MM.1S (cell line): ENCODE results near the gene BCAT1.

ENCODE experiments used
- DNase-seq: peaks from one replicate; pipeline ENCODE4 v3.0.0-alpha.2; 2015
- H2AFZ ChIP-seq: fragments of 300-600 bp; sonication (generic); 2 replicates; pipeline ENCODE4 v1.6.0; 2016; ENCODE audit warnings: antibody characterized with exemption, low read length
- H3F3A ChIP-seq: fragments of 300-600 bp; sonication (generic); 2 replicates; pipeline ENCODE4 v1.6.1; 2016; ENCODE audit warnings: mild to moderate bottlenecking, antibody characterized with exemption, low read length, moderate library complexity, mixed read lengths; ENCODE audit not compliant: insufficient read depth
- H3K27ac ChIP-seq: fragments of 300-600 bp; sonication (generic); 2 replicates; pipeline ENCODE4 v1.5.1; 2016; ENCODE audit warnings: mild to moderate bottlenecking, low read length
- H3K27me3 ChIP-seq: fragments of 300-600 bp; sonication (generic); replicated peaks from 2 replicates; pipeline ENCODE4 v1.6.0; 2016; ENCODE audit warnings: low read length; ENCODE audit not compliant: insufficient read depth
- H3K36me3 ChIP-seq: fragments of 300-600 bp; sonication (generic); replicated peaks from 2 replicates; pipeline ENCODE4 v1.6.1; 2016; ENCODE audit warnings: mild to moderate bottlenecking, low read length, mixed read lengths; ENCODE audit not compliant: insufficient read depth
- H3K4me1 ChIP-seq: fragments of 300-600 bp; sonication (generic); 2 replicates; pipeline ENCODE4 v1.6.1; 2016; ENCODE audit warnings: low read length, mixed read lengths
- H3K4me2 ChIP-seq: fragments of 300-600 bp; sonication (generic); 2 replicates; pipeline ENCODE4 v1.6.0; 2016; ENCODE audit warnings: low read depth, low read length
- H3K4me3 ChIP-seq: fragments of 300-600 bp; sonication (generic); 2 replicates; pipeline ENCODE4 v1.5.1; 2016; ENCODE audit warnings: low read length, mixed read lengths
- H3K79me2 ChIP-seq: fragments of 300-600 bp; sonication (generic); 2 replicates; pipeline ENCODE4 v1.6.1; 2016; ENCODE audit warnings: mixed run types, low read length, mixed read lengths
- H3K9ac ChIP-seq: fragments of 300-600 bp; sonication (generic); 2 replicates; pipeline ENCODE4 v1.6.1; 2016; ENCODE audit warnings: low read length, mixed read lengths
- H3K9me2 ChIP-seq: fragments of 300-600 bp; sonication (generic); replicated peaks from 2 replicates; pipeline ENCODE4 v1.6.1; 2016; ENCODE audit warnings: mild to moderate bottlenecking, low read length, mixed read lengths; ENCODE audit not compliant: insufficient read depth
- H3K9me3 ChIP-seq: fragments of 300-600 bp; sonication (generic); replicated peaks from 2 replicates; pipeline ENCODE4 v1.6.1; 2016; ENCODE audit warnings: mild to moderate bottlenecking, low read length, mixed read lengths; ENCODE audit not compliant: insufficient read depth
- H4K20me1 ChIP-seq: fragments of 300-600 bp; sonication (generic); 2 replicates; pipeline ENCODE4 v1.6.1; 2016; ENCODE audit warnings: mild to moderate bottlenecking, low read length, moderate library complexity, mixed read lengths; ENCODE audit not compliant: insufficient read depth
- CTCF ChIP-seq: fragments of 300-600 bp; sonication (generic); IDR thresholded peaks from 2 replicates; pipeline ENCODE4 v1.5.1; 2016; ENCODE audit warnings: antibody characterized with exemption, low read length, mixed read lengths
- EZH2 ChIP-seq: fragments of 300-600 bp; sonication (generic); optimal IDR thresholded peaks from 2 replicates; pipeline ENCODE3; 2017; ENCODE audit warnings: low read depth, mild to moderate bottlenecking, antibody characterized with exemption, low read length, mixed read lengths
- EZH2phosphoT487 ChIP-seq: fragments of 300-600 bp; sonication (generic); IDR thresholded peaks from 2 replicates; pipeline ENCODE4 v1.6.1; 2018; ENCODE audit warnings: antibody characterized with exemption, low read length

BCAT1 gene

GRCh38 chr12:24937553-24938244, 11.2 kb downstream of the BCAT1 start:
- Histone ChIP-seq H3K27ac (no peak overlapping the region), H3K4me3 (no peak overlapping the region), H3K27me3 (0 out of 2 replicates have a peak, but pooled peaks cover 4% of the 10 kb centered on the region), H3K36me3 (no peaks in the 10 kb centered on the region), H4K20me1 (no peaks in the 10 kb centered on the region), H3K4me2 (no peak overlapping the region), H3F3A (no peaks in the 10 kb centered on the region), H3K4me1 (no peaks in the 10 kb centered on the region), H3K9me3 (no peaks in the 10 kb centered on the region), H2AFZ (no peak overlapping the region), H3K79me2 (no peaks in the 10 kb centered on the region), H3K9ac (no peak overlapping the region), H3K9me2 (no peaks in the 10 kb centered on the region)
- DNase-seq = no peak
- no peak for TF ChIP-seq EZH2phosphoT487
- no peak for TF ChIP-seq EZH2
- no peak for TF ChIP-seq CTCF

GRCh38 chr12:24933694-24934407, 15.1 kb downstream of the BCAT1 start:
- Histone ChIP-seq H3K79me2 (no peaks in the 10 kb centered on the region), H2AFZ (no peak overlapping the region), H3F3A (no peaks in the 10 kb centered on the region), H3K9me3 (no peaks in the 10 kb centered on the region), H3K4me3 (no peak overlapping the region), H3K4me2 (no peak overlapping the region), H3K36me3 (no peaks in the 10 kb centered on the region), H3K9me2 (no peaks in the 10 kb centered on the region), H4K20me1 (no peaks in the 10 kb centered on the region), H3K4me1 (no peaks in the 10 kb centered on the region), H3K27me3 (no peaks in the 10 kb centered on the region), H3K9ac (no peak overlapping the region), H3K27ac (no peak overlapping the region)
- no peak for TF ChIP-seq EZH2phosphoT487
- no peak for TF ChIP-seq CTCF
- no peak for TF ChIP-seq EZH2
- DNase-seq = no peak

GRCh38 chr12:24931666-24932405, 17.1 kb downstream of the BCAT1 start:
- Histone ChIP-seq H2AFZ (no peak overlapping the region), H3K9me3 (no peaks in the 10 kb centered on the region), H4K20me1 (no peaks in the 10 kb centered on the region), H3K9me2 (no peaks in the 10 kb centered on the region), H3K9ac (no peak overlapping the region), H3K27ac (no peak overlapping the region), H3K27me3 (no peaks in the 10 kb centered on the region), H3K79me2 (no peaks in the 10 kb centered on the region), H3K36me3 (no peaks in the 10 kb centered on the region), H3K4me1 (no peaks in the 10 kb centered on the region), H3K4me3 (no peak overlapping the region), H3F3A (no peaks in the 10 kb centered on the region), H3K4me2 (no peak overlapping the region)
- DNase-seq = no peak
- no peak for TF ChIP-seq EZH2
- no peak for TF ChIP-seq CTCF
- no peak for TF ChIP-seq EZH2phosphoT487
